Chondrocyte (in vitro differentiated cells): ENCODE data around the gene ZFAND3. TPM values are rescaled to one million over a fixed set of nuclear protein-coding genes. Genes with fewer than 3 reads are reported as not detected.

Experiments
- DNase-seq: peaks from one replicate; pipeline ENCODE4 v3.0.0; 2021; ENCODE audit warnings: mixed read lengths, low spot score
- H3K27ac Mint-ChIP-seq: one replicate; pipeline ENCODE4 v1.8.0; 2021; ENCODE audit warnings: mild to moderate bottlenecking, moderate library complexity, mixed read lengths; ENCODE audit not compliant: unreplicated experiment
- H3K27me3 Mint-ChIP-seq: 2 replicates; pipeline ENCODE4 v1.8.0; 2021; ENCODE audit warnings: low read depth, mixed read lengths
- H3K36me3 Mint-ChIP-seq: 2 replicates; pipeline ENCODE4 v1.8.0; 2021; ENCODE audit warnings: low read depth, mixed read lengths
- H3K4me1 Mint-ChIP-seq: 2 replicates; pipeline ENCODE4 v1.8.0; 2021; ENCODE audit warnings: low read depth, mild to moderate bottlenecking, mixed read lengths
- H3K4me3 Mint-ChIP-seq: one replicate; pipeline ENCODE4 v1.8.0; 2021; ENCODE audit warnings: mild to moderate bottlenecking, moderate library complexity, mixed read lengths; ENCODE audit not compliant: unreplicated experiment
- H3K9me3 Mint-ChIP-seq: 2 replicates; pipeline ENCODE4 v1.8.0; 2021; ENCODE audit warnings: low read depth, mixed read lengths
- total RNA-seq: library from RNA; stranded (reverse); gene quantifications from 3 replicates; pipeline ENCODE4 v1.2.1, GENCODE V29; 2021
- TF ChIP-seq, protein P1 (sequence below): fragments of 200-600 bp; sonication (generic); IDR thresholded peaks from 2 replicates; pipeline ENCODE4 v1.5.0; 2021; ENCODE audit warnings: antibody characterized with exemption, mild to moderate bottlenecking, moderate library complexity

ZFAND3 gene
- total RNA-seq, 1 donor from 2014 or later: 98.5 TPM

DNA sequence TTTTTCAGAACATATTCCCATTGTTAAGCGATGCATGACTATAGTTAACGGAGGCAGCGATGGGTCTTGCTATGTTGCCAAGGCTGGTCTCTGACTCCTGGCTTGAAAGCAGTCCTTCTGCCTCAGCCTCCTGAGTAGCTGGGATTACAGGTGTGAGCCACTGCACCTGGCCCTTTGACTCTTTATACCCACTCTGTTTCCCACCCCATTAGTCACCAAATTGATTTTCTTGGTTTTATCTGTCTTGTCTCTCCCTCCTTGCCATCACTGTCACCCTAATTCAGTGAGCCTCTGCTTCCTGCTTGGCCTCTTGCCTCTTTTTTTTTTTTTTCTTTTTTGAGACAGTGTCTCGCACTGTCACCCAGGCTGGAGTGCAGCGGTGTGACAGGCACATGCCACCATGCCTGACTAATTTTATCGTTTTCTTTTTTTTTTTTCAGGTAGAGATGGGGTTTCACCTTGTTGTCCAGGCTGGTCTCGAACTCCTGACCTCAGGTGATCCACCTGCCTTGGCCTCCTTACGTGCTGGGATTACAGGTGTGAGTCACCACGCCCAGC is 31.3 kb downstream of the ZFAND3 start:
- Mint-ChIP-seq H3K27me3 (no peaks in the 10 kb centered on the region), H3K4me3 (no peak overlapping the region), H3K4me1 (peaks cover 47% of the 10 kb centered on the region), H3K36me3 (peaks cover under 1% of the 10 kb centered on the region), H3K9me3 (no peaks in the 10 kb centered on the region), H3K27ac (peak overlapping the region; percentile 9)
- DNase-seq: no peak
- TF ChIP-seq, protein P1, sequence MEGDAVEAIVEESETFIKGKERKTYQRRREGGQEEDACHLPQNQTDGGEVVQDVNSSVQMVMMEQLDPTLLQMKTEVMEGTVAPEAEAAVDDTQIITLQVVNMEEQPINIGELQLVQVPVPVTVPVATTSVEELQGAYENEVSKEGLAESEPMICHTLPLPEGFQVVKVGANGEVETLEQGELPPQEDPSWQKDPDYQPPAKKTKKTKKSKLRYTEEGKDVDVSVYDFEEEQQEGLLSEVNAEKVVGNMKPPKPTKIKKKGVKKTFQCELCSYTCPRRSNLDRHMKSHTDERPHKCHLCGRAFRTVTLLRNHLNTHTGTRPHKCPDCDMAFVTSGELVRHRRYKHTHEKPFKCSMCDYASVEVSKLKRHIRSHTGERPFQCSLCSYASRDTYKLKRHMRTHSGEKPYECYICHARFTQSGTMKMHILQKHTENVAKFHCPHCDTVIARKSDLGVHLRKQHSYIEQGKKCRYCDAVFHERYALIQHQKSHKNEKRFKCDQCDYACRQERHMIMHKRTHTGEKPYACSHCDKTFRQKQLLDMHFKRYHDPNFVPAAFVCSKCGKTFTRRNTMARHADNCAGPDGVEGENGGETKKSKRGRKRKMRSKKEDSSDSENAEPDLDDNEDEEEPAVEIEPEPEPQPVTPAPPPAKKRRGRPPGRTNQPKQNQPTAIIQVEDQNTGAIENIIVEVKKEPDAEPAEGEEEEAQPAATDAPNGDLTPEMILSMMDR: no peak

DNA sequence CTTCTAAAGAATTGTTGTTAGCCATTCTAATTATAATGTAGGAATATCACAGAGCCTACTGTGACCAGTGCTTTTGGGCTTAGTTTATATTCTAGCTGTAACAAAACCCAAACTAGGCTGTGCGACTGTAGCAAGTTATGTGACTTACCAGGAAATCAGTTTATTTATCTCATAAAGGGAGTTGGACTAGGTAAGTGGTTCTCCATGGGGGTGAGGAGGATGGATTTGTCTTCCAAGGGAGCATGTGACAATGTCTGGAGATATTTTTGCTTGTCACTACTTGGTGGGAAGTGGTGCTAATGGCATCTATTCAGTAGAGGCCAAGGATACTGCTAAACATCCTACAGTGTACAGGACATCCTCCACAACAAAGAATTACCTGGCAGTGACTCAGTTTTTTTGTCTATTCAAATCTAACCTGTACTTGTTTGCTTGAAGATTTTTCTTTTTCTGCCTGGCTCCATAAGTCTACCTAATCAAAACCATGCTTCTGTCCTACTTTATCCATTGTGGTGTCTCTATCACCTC is 32.5 kb downstream of the ZFAND3 start:
- Mint-ChIP-seq H3K27ac (no peak overlapping the region), H3K36me3 (peaks cover 2% of the 10 kb centered on the region), H3K4me1 (peaks cover 40% of the 10 kb centered on the region), H3K27me3 (no peaks in the 10 kb centered on the region), H3K4me3 (no peak overlapping the region), H3K9me3 (no peaks in the 10 kb centered on the region)
- TF ChIP-seq, protein P1: no peak
- no peak for DNase-seq

DNA sequence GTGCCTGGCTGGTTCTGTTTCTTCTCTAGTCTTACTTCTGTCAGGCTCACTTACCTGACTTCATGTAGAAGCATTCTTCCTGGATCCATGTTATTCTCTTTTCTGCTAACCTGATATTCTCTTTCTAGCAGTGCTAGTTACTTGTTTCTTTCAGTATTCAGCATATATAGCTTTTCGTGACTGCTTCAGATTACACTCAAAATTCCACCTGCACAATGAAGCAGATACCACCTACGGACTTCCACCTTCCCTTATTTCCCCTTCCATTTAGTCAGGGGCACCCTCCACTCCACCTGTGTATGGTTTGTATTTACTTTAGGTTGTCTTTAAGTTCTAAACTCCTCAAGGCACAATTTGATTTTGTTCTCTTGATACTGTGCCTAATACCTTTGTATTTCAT is 36.8 kb downstream of the ZFAND3 start:
- H3K36me3 Mint-ChIP-seq: peaks cover 2% of the 10 kb centered on the region
- H3K27ac Mint-ChIP-seq: no peak overlapping the region
- H3K4me1 Mint-ChIP-seq: peaks cover 37% of the 10 kb centered on the region
- H3K27me3 Mint-ChIP-seq: no peaks in the 10 kb centered on the region
- no peak overlapping the region for H3K4me3 Mint-ChIP-seq
- DNase-seq: no peak
- TF ChIP-seq, protein P1: no peak
- no peaks in the 10 kb centered on the region for H3K9me3 Mint-ChIP-seq

DNA sequence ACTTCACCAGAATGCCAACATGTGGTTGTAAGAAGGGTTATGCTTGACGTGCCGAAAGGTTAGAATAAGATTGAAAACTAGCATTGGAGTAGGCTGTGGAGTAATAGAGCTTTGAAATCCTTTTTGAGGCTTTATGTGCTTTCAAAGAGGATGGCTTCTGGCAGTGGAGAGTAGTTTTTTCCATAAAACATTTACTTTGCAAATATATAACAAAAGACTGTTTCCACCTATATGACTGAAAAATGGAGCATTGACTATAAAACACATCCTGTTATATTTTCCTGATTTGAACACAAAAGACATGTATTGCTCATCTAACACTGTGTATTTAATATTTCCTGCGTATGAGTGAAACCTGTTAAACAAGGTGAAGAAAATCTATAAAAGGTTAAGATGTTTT is 38.8 kb downstream of the ZFAND3 start:
- H3K9me3 Mint-ChIP-seq: no peaks in the 10 kb centered on the region
- H3K27me3 Mint-ChIP-seq: no peaks in the 10 kb centered on the region
- DNase-seq: no peak
- H3K27ac Mint-ChIP-seq: no peak overlapping the region
- peaks cover 2% of the 10 kb centered on the region for H3K36me3 Mint-ChIP-seq
- TF ChIP-seq, protein P1: no peak
- H3K4me3 Mint-ChIP-seq: no peak overlapping the region
- H3K4me1 Mint-ChIP-seq: peaks cover 38% of the 10 kb centered on the region

DNA sequence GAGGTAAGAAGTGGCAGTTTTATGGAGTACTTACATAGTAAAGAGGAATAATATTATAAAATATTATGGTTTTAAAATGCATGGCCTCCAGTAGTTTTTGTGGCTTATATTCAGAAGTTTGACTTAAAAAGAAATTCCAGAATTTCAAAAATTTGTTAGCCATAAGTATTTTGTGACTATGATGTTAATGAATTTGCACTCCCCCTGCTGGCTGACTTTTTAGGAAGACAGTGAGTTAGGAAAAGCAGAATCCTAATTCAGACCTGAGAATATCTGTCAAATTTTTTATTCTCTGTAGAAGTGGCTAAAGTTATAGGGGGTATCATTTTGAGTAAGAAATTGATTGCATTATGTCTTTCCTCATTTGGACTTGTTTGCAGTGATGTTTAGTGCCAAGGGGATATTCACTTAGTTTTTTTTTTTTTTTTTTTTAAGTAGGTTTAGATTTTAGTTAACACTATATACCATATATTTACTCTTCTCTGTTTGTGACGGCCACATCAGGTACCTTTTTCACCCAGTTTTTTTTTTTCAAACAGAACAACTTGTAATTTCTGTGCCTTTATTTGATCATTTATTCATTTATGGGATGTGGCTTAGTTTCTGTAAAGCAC is 40.8 kb downstream of the ZFAND3 start:
- Mint-ChIP-seq H3K4me1 (peaks cover 42% of the 10 kb centered on the region), H3K27me3 (no peaks in the 10 kb centered on the region), H3K9me3 (no peaks in the 10 kb centered on the region), H3K36me3 (peaks cover 2% of the 10 kb centered on the region), H3K27ac (peak overlapping the region; percentile 24), H3K4me3 (no peak overlapping the region)
- TF ChIP-seq, protein P1: peak; percentile 86
- DNase-seq: no peak
